SK-MEL-5 (cell line): ENCODE measurements around the gene ENHO. TPM values are rescaled to one million over a fixed set of nuclear protein-coding genes. Genes with fewer than 3 reads are reported as not detected.

Experiments
- small RNA-seq, 2 experiments: library from RNA; depleted of rRNA; stranded (forward); fragments of <200 nt; gene quantifications; one replicate each; pipeline ENCODE3, GENCODE V24; 2014
- total RNA-seq: library from RNA; depleted of rRNA; stranded (reverse); fragments of >200 nt; shearing (Covaris generic); gene quantifications from 2 replicates; pipeline ENCODE4 v1.2.3, GENCODE V29; 2014; rRNA removed

The ENHO gene
- total RNA-seq, 1 experiment from 2014 or later, result 0.92 TPM

Small RNA genes within 50 kb of the gene (small RNA-seq; reads per million reads assigned to genes)
- gene RN7SKP24, result 0 reads per million in 2 experiments

Other genes with a start within 250 kb of the ENHO start
- 2.8 and 3.4 TPM in 2 replicates for gene KIF24, start 193.7 kb downstream of the ENHO start, total RNA-seq
- gene NUDT2, start 193.4 kb downstream of the ENHO start, total RNA-seq, result 14.5 and 17.7 TPM in 2 replicates
- 0.43 and 0.66 TPM in 2 replicates for gene MYORG, start 146.1 kb downstream of the ENHO start, total RNA-seq
- 7.4 and 8.2 TPM in 2 replicates for gene FAM219A, start 64.4 kb downstream of the ENHO start, total RNA-seq
- 0.45 and 0.77 TPM in 2 replicates for gene DNAI1, start 64.2 kb downstream of the ENHO start, total RNA-seq
- 1.1 TPM in 2 replicates for gene CNTFR, start 66.7 kb upstream of the ENHO start, total RNA-seq
- gene RPP25L, start 89.1 kb upstream of the ENHO start, total RNA-seq, result 35.7 and 44.8 TPM in 2 replicates
- gene DCTN3, start 97.5 kb upstream of the ENHO start, total RNA-seq, result 59.7 and 70.2 TPM in 2 replicates
- gene ARID3C, start 106.1 kb upstream of the ENHO start, total RNA-seq, result 0.11 and 0.26 TPM in 2 replicates
- gene SIGMAR1, start 114.8 kb upstream of the ENHO start, total RNA-seq, result 94.0 and 119 TPM in 2 replicates
- gene GALT, start 123.7 kb upstream of the ENHO start, total RNA-seq, result 14.4 and 22.0 TPM in 2 replicates
- 16.2 and 17.7 TPM in 2 replicates for gene IL11RA, start 129.2 kb upstream of the ENHO start, total RNA-seq
- not detected in 2 replicates for gene CCL27, start 139.7 kb upstream of the ENHO start, total RNA-seq
- not detected in 2 replicates for gene CCL19, start 168.3 kb upstream of the ENHO start, total RNA-seq
- gene CCL21, start 187.1 kb upstream of the ENHO start, total RNA-seq, result not detected in 2 replicates